NCI-H1417 treated with DMSO at 0.1 percent for 48 hours (cell line): ENCODE measurements around the gene SAMD9.
"Not testable (repeated sequence)": the region's sequence is repeated elsewhere in the genome, so short reads cannot be mapped to it uniquely, and the experiment has no call there.

ENCODE experiments used
- DNase-seq: peaks from one replicate; lab custom pipeline; 2025; lab: John Stamatoyannopoulos, UW

Gene SAMD9

GRCh38 chr7:93120592-93121549, 3.1 kb upstream of the SAMD9 start:
- DNase-seq: no peak

- no peak for DNase-seq
Observed at GRCh38 chr7:93119191-93119905, 1.6 kb upstream of the SAMD9 start.

- no peak for DNase-seq
Observed at GRCh38 chr7:93117327-93117726, 452 bp downstream of the SAMD9 start.

- DNase-seq: no peak
Observed at GRCh38 chr7:93115796-93116195, 2.0 kb downstream of the SAMD9 start.

- no peak for DNase-seq
Observed at GRCh38 chr7:93108003-93108402, 9.8 kb downstream of the SAMD9 start.

- DNase-seq: no peak
Observed at GRCh38 chr7:93097388-93097787, 20.4 kb downstream of the SAMD9 start.

GRCh38 chr7:93092757-93093370, 24.9 kb downstream of the SAMD9 start:
- no peak for DNase-seq

- not testable (repeated sequence) for DNase-seq
Observed at GRCh38 chr7:93073357-93073756, 44.4 kb downstream of the SAMD9 start.

- DNase-seq: no peak
Observed at GRCh38 chr7:93062599-93062998, 55.2 kb downstream of the SAMD9 start.

- no peak for DNase-seq
Observed at GRCh38 chr7:93060865-93061264, 56.9 kb downstream of the SAMD9 start.

GRCh38 chr7:93060025-93060424, 57.8 kb downstream of the SAMD9 start:
- no peak for DNase-seq

GRCh38 chr7:93056621-93057020, 61.2 kb downstream of the SAMD9 start:
- not testable (repeated sequence) for DNase-seq

GRCh38 chr7:93055543-93056107, 62.2 kb downstream of the SAMD9 start:
- DNase-seq: peak; percentile 19

GRCh38 chr7:93054975-93055374, 62.8 kb downstream of the SAMD9 start:
- DNase-seq: no peak

GRCh38 chr7:93053949-93054943, 63.5 kb downstream of the SAMD9 start:
- DNase-seq: no peak

- no peak for DNase-seq
Observed at GRCh38 chr7:93053209-93053948, 64.4 kb downstream of the SAMD9 start.

GRCh38 chr7:93051660-93052059, 66.1 kb downstream of the SAMD9 start:
- no peak for DNase-seq
